ENCODE data around the gene DLG4. TPM values are rescaled to one million over a fixed set of nuclear protein-coding genes. Genes with fewer than 3 reads are reported as not detected.

DLG4 gene
- total RNA-seq, 1 experiment from 2014 or later: 4.4 TPM

DNA sequence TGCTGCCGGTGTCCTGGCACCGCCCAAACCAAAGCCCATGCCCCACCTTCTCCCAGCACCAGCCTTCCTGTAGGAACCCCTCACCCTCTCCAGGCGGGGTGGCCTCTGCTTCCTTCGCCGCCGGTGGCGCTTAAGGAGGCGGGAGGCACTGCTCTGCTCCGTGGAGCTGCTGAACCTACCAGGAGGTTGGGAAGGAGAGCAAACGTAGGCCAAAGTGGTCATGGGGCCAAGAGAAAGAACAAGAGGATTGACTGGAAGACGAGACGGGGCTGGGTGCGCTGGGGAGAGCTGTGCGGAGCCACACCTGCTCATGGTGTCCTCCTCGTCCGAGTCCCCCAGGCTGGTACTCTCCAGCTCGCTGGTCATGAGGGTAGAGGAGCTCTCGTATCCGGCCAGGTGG lies 9.9 kb upstream of the DLG4 start:
- DNase-seq (ENCODE audit: low read depth): no peak

DNA sequence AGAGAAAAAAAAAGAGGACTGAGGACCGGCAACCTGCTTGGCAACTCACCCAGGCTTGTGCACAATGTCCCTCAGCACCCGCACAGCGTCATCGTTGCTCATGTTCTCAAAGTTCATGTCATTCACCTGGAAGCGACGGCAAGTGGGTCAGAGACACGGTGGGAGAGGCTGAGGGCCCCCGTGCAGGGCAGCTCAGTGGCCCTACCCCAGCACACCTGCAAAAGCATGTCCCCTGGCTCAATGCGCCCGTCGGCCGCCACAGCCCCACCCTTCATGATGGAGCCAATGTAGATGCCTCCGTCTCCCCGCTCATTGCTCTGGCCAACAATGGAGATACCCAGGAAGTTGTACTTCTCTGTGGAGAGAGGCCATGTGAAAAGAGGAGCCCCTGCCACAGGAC lies 9.3 kb upstream of the DLG4 start:
- no peak for DNase-seq (ENCODE audit: low read depth)

DNA sequence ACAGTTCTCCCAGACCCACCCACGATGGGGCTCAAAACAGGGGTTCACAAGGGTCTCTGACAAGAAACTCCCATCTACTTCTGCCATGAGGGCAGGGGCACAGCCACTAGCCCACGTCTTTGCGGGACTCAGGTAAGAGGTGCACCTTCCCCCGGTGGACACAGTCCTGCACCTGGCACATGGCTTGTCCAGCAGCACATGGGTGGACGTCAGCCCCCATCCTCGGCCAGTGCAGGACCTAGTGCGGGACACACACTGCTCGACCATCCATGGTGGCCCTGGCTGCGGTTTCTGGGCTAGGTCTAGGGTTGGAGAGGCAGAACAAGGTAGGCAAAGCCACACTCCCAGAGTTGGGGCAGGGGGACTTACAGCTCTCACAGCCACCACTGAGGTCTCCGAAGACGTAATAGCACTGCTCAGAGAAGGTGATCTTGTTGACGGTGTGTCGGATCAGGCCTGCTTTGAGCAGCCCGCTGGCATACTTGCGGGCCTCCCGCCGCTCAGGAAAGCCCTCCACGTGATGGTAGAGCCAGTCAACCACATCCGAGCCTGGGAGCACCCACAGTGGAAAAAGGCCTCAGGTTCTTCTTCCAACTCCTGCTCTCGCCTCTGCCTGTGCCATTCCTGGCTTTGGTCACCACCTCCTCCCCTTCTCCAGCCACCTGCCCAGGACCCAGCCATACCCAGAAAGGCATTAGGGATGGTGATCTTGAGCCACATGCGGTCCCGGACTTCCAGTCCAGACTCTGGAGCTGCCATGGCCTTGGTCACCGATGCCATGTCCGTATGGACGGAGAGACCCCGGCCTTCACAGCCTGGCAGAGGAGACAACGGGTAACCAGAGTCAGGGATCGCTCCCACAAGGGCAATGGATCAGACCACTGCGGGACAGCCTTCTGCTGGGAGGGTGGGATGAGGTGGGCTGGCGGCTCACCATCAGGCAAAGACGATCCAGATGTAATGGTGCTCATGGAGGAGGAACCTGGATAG lies 7.4 kb upstream of the DLG4 start:
- DNase-seq (ENCODE audit: low read depth): no peak

DNA sequence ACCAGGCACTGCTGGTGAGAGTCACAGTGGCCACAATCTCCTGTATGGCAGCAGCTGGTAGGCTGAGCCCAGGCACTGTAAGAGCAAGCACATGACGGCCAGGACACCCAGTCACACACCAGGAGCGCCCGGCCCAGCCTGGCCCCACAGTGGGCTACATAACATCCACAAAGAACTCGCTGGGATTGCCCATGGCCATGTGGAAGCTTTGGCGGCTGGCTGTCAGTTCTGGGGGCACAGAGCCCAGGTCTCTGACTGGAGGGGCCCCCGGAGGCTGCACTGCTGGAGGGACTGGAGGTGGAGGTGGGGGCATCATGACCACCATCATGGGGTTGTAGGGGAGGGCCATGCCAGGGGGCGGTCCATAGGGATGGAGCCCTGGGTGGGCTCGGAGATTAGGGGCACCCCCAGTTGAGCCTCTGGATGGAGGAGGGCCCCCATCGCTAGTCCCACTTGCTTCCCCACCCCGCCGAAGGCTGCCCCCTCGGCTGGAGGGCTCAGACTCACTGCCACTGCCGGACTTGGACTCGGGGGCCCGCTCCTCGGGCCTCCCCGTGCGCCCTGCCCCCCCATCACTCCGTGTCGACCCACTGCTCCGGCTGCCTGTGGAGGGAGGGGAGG lies 6.2 kb upstream of the DLG4 start:
- DNase-seq (ENCODE audit: low read depth): no peak

DNA sequence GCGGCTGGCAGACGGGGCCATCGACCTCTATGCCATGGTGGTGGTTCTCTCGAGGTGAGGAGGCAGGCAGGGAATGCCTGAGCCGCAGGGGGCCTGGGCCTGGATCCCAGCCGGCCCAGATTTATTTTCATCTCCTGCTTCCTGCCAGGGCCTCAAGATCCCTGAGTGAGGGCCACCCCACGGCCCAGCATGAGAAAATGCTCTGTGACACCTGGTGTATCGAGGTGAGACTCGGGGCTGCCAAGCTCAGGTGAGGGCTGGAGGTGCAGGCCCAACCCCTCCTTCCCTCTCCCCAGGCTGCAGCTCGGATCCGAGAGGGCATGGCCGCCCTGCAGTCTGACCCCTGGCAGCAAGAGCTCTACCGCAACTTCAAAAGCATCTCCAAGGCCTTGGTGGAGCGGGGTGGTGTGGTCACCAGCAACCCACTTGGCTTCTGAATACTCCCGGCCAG lies 5.0 kb upstream of the DLG4 start:
- DNase-seq (ENCODE audit: low read depth): no peak

DNA sequence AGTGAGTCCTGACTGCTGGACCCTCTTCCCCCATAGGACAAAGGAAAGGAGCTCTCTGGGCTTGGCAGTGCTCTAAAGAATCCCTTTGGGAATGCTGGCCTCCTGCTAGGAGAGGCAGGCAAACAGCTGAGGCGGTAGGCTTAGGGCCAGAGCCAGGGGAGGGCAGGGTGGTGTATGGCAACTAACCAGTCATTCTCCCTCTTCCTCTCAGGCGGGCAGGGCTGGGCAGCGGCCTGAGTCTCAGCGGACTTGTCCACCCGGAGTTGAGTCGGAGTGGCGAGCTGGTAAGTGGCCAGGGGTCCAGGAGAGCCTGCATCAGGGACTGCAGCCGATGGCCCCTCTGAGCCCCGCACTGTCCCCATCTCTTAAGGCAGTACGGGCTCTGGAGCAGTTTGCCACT lies 4.5 kb upstream of the DLG4 start:
- no peak for DNase-seq (ENCODE audit: low read depth)

DNA sequence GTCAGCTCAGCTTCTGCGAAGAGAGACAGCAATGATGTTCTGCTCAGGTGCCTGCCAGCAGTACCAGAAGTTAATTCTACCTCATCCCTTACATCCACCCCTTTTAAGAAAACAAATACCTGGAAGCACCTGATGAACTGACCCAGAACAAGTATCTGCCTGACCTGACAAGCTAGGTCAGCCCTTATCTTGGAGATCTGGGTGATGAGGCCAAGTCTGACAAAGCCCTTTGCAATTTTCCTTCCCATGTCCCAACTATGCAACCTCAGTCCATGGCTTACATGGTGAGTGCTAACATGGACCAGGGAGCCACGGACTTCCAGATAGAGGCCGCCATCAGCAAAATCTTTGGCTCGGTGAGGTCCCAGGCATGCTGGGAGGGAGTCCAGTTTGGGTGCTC lies 3.7 kb upstream of the DLG4 start:
- no peak for DNase-seq (ENCODE audit: low read depth)

DNA sequence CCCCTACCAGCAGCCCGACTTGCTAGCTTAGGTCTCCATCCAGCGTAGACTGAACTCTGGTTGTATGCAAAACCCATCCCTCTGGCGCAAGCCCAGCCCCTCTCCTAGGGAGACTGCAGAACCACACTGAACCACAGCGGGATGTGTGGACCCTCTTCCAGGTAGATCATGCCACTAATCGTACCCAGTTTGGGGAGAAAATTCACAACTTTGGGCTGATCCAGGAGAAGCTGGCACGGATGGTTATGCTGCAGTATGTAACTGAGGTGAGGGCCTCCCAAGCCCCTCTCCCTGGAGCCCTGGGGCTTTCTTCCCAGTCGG lies 3.3 kb upstream of the DLG4 start:
- no peak for DNase-seq (ENCODE audit: low read depth)

DNA sequence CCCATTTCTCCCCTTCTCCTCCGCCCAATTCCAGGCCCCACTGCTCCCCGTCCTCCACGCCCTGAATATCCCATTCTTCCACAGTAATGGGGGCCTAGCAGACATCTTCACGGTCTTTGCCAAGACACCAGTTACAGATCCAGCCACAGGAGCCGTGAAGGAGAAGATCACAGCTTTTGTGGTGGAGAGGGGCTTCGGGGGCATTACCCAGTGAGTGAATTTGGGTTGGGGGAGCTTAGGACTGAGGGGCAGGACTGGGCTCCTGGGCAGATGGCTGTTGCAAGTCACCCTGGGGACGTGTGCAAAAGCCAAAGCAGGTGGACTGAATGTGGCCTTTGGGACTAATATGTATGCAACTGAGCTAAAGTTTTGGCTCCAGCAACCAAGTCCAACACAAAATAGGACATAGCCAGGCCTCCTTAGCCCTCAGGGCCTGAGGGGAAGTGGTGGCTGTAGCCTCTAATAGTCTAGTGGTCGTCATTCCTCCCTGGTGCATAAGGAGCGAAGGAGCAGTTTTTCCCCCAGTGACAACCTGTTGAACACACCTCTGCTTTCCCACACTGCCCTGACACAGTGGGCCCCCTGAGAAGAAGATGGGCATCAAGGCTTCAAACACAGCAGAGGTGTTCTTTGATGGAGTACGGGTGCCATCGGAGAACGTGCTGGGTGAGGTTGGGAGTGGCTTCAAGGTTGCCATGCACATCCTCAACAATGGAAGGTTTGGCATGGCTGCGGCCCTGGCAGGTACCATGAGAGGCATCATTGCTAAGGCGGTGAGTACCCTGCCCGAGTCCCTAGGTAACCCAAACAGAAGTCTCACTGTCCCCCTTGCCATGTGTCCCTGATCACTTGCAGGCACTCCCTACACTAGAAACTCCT lies 2.7 kb upstream of the DLG4 start:
- no peak for DNase-seq (ENCODE audit: low read depth)

DNA sequence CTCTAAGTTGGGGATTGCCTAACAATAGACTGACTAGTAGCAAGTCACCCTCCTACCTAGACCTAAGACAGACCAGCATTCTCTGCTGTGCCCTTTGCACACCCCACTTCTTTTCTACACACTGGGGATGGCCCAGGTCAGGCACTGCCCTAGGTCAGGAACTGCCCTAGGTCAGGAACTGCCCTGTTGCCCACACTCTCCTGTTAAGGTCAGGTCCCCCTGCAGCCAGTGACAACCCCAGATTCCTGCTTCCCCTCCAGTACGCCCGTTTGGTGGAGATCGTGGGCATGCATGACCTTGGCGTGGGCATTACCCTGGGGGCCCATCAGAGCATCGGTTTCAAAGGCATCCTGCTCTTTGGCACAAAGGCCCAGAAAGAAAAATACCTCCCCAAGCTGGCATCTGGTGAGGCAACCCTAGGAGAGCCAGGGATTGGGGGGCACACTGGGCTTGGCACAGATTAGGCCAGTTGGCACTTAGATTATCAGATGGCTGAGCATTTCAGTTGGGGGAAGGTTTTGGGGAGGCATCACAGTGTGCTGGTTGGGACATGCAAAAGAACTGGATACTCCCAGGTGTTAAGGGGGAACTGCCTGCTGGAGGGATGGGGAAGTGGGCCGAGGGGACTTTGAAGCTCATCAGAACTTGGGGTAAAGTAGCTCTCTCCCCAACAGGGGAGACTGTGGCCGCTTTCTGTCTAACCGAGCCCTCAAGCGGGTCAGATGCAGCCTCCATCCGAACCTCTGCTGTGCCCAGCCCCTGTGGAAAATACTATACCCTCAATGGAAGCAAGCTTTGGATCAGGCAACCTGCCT lies 1.8 kb upstream of the DLG4 start:
- no peak for DNase-seq (ENCODE audit: low read depth)

DNA sequence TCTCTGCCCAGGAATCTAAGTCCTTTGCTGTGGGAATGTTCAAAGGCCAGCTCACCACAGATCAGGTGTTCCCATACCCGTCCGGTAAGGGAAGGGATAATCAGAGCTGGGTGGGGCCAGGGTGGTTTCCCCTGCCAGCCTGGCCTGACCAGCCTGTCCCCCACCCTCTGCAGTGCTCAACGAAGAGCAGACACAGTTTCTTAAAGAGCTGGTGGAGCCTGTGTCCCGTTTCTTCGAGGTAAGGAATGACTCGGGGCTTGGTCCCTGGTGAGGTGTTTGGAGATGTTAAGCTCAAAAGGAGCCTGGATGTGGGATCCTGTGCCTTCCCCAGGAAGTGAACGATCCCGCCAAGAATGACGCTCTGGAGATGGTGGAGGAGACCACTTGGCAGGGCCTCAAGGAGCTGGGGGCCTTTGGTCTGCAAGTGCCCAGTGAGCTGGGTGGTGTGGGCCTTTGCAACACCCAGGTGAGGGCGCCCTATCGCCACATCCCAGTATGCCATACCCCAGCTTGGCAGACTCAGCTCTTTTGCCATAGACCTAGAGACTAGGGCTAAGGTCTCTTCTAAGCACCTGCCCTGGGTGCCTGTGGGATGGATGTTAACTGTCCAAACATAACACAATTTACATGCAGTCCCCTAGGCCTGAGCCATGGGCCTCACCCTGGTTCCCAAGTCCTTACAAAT lies 1.1 kb upstream of the DLG4 start:
- DNase-seq (ENCODE audit: low read depth): peak; percentile 71

DNA sequence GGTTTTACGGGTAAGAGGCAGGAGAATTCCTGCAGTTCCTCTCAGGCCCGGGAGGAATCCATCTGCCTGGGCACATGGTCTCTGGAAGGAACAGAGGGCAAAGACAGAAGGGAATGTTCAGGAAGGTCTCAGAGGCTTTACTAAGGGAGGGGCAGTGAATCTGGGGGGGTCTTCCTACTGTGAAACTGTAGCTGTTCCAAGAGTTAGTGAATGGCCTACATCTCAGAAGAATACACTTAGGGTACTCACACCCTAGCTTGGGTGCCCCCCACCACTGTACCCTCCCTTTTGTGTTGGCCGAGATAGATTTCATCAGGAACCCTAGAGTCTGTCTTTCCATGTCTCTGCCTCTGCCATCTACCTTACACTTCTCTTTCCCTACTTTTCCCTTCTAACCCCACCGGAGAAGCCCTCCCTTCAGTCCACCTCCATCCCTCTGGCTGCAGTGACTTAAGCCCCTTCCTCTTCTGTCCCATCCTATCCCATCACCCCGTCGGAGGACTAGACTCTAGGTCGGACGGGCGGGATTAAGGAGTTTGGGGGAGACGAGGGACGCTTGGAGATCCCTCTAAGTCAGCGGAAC lies 316 bp downstream of the DLG4 start:
- no peak for DNase-seq (ENCODE audit: low read depth)

DNA sequence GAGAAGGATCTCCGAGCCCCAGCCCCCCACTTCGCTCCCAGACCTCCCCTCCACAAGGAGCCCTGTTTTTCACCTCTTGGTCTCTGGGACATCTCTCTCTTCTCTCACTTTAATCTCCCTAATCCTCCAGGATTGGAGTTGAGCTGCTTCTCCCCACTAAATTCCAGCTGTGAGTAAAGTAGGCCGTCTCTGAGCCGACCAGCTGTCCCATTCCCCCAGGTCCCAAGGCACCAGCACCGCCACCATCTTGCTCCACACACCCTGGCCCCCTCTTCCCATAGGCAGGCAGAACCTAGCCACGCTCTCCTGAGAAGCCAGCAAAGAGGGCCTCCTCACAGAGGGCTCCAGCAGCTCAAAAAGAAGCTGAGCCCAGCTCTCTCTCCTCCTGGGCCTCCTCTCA lies 878 bp downstream of the DLG4 start:
- no peak for DNase-seq (ENCODE audit: low read depth)

DNA sequence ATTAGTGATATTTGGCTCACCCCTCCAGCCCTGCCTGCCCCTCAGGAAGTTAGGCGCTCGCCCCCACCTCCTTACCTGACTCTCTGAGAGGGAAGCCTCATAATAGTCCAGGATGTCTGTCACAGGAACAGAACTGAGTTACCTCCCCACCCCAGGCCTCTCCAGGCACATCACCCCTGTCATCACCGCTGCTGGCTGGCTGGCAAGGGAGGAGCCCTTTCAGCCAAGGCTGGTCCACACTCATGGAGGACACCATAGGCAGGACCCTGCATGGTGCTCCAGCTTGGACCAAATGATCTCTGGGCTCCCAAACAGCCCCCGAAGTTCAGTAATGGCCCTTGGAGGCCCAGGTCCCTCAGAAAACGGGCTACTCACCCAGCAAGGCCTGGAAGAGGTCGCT lies 1.5 kb downstream of the DLG4 start:
- DNase-seq (ENCODE audit: low read depth): no peak

DNA sequence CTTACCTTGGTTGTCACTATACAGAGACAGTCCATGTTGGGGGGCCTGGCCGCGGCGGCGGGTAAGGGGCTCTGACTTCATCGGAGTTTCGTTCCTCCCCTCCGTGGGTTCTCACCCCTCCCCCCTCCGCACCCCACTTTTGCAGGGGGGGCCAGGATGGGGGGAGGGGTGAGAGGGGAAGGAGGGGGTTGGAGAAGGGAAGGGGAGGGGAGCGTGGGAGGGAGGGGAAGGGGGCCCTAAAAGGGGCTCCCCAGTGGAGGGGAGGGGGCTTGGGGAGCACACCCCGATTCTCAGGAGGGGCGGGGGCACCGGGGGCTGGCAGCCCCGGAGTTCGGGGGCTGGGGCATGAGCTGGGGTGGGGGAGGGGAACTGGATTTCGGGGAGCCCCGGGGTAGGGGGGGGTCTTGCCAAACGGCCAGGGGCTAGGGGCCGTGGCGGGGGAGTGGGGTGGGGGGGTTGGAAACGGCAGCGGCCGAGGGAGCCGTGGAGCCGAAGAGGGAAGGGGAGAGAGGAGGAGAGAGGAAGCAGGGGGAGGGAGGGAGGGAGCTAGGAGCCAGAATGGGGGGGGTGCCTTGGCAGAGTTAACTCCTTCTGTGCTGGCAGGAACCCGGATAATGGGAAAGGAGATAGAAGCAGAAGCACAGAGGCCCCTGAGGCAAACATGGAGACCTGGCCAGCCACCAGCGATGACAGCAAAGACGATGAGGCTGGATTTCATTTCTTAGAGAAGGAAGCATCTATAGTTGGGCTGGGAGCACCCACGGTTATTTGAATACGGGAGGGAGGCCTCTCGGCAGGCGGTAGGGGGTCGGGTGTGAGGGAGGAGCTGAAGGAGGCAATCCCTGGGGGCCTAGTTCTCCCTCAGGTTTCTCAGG lies 2.3 kb downstream of the DLG4 start:
- DNase-seq (ENCODE audit: low read depth): peak; percentile 61

DNA sequence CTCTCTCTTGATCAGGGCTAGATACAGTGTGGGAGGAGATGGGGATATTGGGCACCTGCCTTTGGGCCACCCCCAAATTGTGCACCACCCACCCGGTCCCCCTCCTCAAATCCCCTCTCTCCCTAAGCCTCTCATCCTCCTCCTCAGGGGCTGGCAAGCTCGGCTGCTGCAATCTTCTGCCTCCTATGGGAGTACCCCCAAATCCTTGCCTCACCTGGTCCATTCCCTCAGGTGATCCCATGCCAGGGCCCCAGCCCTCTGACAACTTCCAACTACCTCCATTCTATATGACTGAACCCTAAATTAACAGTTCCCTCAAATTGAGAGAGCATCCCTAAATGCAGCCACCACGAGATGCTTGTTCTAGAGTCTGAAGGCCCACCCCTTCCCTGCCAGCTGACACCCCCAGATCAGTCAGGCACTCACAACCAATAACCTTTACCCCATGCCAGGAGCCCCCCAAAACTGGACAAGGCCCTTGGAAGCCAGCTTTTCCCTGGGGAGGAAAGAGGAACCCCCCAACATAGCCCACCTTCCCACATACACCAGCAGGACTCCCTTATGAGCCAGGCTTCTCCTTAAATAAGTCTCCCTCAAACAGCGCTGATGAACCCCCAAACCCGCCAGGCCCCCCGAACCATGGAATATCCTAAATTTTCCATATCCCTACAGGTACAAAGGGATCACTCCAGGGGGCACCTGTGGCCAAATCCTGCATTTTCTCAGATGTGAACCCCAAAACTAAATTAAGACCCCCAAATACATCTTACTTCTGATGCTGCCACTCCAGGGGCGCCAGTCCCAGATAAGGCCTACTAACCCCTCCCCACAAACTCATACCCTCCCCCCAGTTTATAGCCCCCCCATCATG lies 3.2 kb downstream of the DLG4 start:
- no peak for DNase-seq (ENCODE audit: low read depth)

DNA sequence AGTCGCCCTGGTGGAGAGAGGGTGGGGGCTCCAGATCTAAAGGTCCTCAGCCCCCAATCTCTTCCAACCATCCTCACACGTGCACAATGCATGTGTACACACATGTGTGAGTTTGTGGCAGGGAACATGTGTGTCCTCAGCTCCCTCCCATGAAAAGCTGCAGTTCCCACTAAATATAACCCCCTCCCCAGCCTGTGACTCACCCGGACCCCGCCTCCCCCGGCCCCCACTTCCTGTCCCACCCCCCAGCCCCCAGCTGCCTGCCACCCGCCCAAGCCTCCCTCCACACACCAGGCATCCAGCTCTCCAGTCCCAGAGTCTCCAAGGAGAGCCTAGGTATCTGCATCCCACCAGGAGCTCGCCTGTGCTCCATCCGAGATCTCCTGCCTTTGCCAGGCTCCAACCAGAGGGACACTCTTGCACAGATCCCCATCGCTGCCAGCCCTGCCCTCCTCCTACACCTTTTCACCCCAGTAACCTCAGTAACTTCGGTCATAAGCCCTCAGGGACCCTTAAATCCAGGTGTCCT lies 3.9 kb downstream of the DLG4 start:
- peak; percentile 37 for DNase-seq (ENCODE audit: low read depth)

DNA sequence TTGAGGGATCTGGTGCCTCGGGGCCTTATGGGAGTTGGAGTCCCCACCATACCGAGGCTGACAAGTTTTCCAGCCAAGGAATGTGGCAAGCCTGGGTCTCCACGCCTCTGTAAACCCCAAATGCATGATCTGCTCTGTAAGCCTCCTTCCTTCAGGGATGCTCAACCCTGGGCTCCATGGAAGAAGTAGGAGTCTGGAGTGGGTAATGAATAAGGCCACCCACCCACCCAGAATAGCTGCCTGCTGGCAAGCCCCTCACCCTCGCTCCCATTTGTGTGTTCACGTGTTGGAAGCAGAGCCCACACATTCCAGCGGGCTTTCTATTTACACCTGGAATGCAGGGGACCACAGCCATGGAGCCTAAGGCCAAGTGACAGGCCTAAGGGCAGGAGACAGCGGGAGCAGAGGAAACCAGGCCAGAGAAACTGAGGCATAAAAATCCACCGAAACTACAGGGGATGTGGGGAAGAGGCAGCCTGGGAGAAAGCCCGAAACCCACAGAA lies 4.4 kb downstream of the DLG4 start:
- DNase-seq (ENCODE audit: low read depth): no peak
